HepG2 (cell line): Measurements from ENCODE around the gene TMEM222. TPM values are rescaled to one million over a fixed set of nuclear protein-coding genes. Genes with fewer than 3 reads are reported as not detected.

ENCODE experiments used
- AKAP8 ChIP-seq: sonication (generic); formaldehyde crosslinking; IDR thresholded peaks from 2 replicates; pipeline ENCODE4 v1.5.1; 2020; ENCODE audit warnings: mild to moderate bottlenecking, missing genetic modification reagents
- DBP ChIP-seq: sonication (generic); formaldehyde crosslinking; IDR thresholded peaks from 2 replicates; pipeline ENCODE4 v1.4.0; 2020; ENCODE audit warnings: missing genetic modification reagents; ENCODE audit errors: not compliant biosample characterization
- GMEB2 ChIP-seq: IDR thresholded peaks from 2 replicates; pipeline ENCODE4 v1.6.1; 2016; ENCODE audit warnings: missing biosample characterization, missing genetic modification reagents, low read depth
- HNF1B ChIP-seq: sonication (generic); formaldehyde crosslinking; IDR thresholded peaks from 2 replicates; pipeline ENCODE4 v1.5.1; 2020; ENCODE audit warnings: mild to moderate bottlenecking, moderate library complexity, missing genetic modification reagents
- NR2F6 ChIP-seq, 2 experiments: IDR thresholded peaks; 2 replicates each; pipeline ENCODE4 v1.6.1; 2016; ENCODE audit warnings: antibody characterized with exemption in 1 of 2, mild to moderate bottlenecking in 1 of 2
- PHF8 ChIP-seq: sonication (generic); formaldehyde crosslinking; IDR thresholded peaks from 2 replicates; pipeline ENCODE4 v1.5.0; 2020; ENCODE audit warnings: missing genetic modification reagents
- RELA ChIP-seq: sonication (generic); formaldehyde crosslinking; IDR thresholded peaks from 2 replicates; pipeline ENCODE4 v1.4.0; 2020; ENCODE audit warnings: missing genetic modification reagents
- RFX3 ChIP-seq: IDR thresholded peaks from 2 replicates; pipeline ENCODE4 v1.6.1; 2016; ENCODE audit warnings: missing biosample characterization, missing genetic modification reagents
- UBTF ChIP-seq: sonication (generic); formaldehyde crosslinking; IDR thresholded peaks from 2 replicates; pipeline ENCODE4 v1.4.0; 2020; ENCODE audit warnings: mild to moderate bottlenecking, missing genetic modification reagents
- ZBTB38 ChIP-seq: sonication (generic); formaldehyde crosslinking; IDR thresholded peaks from 2 replicates; pipeline ENCODE4 v1.5.1; 2020; ENCODE audit warnings: mild to moderate bottlenecking, missing genetic modification reagents
- ZEB1 ChIP-seq: IDR thresholded peaks from 2 replicates; pipeline ENCODE4 v1.6.1; 2012; ENCODE audit warnings: mild to moderate bottlenecking, low read depth, inconsistent platforms; ENCODE audit not compliant: insufficient replicate concordance
- ZFP91 ChIP-seq: sonication (generic); formaldehyde crosslinking; IDR thresholded peaks from 2 replicates; pipeline ENCODE4 v1.9.0; 2022; ENCODE audit warnings: missing genetic modification reagents, mild to moderate bottlenecking, borderline replicate concordance
- ZMYM3 ChIP-seq: sonication (generic); formaldehyde crosslinking; IDR thresholded peaks from 2 replicates; pipeline ENCODE4 v1.5.1; 2020; ENCODE audit warnings: mild to moderate bottlenecking, missing genetic modification reagents
- ZNF616 ChIP-seq: sonication (generic); formaldehyde crosslinking; IDR thresholded peaks from 2 replicates; pipeline ENCODE4 v1.5.0; 2020; ENCODE audit warnings: low read depth, mild to moderate bottlenecking, missing genetic modification reagents
- ZNF776 ChIP-seq: sonication (generic); formaldehyde crosslinking; IDR thresholded peaks from 2 replicates; pipeline ENCODE4 v1.4.0; 2020; ENCODE audit warnings: mild to moderate bottlenecking, missing genetic modification reagents
- polyA plus RNA-seq, 8 experiments: library from polyadenylated mRNA; depleted of rRNA in 3 of 8; stranded (reverse) in 7 of 8; unstranded in 1 of 8; fragments of >200 nt; fragmentation: Illumina TruSeq in 4 of 8; extraction: Trizol in 4 of 8; gene quantifications; 2 replicates each; pipeline versions ENCODE4 v1.2.1 to v1.2.3, GENCODE V29; 2011 to 2016; ENCODE audit warnings: low read depth in 4 of 8, missing spikeins in 1 of 8, mixed read lengths in 1 of 8; ENCODE audit not compliant: insufficient read depth in 1 of 8
- total RNA-seq, 5 experiments: library from RNA; depleted of rRNA; stranded (reverse); fragments of >200 nt; fragmentation: Illumina TruSeq; extraction: Trizol; gene quantifications; 2 replicates each; pipeline ENCODE4 v1.2.3, GENCODE V29; 2016; ENCODE audit warnings: low read depth in 1 of 5
- TF ChIP-seq, protein P1 (sequence below): sonication (generic); formaldehyde crosslinking; IDR thresholded peaks from 2 replicates; pipeline ENCODE4 v1.5.1; 2020; ENCODE audit warnings: mild to moderate bottlenecking, missing genetic modification reagents, borderline replicate concordance
- TF ChIP-seq, protein P2 (sequence below): IDR thresholded peaks from 2 replicates; pipeline ENCODE4 v1.6.1; 2012; ENCODE audit warnings: inconsistent platforms

TMEM222 gene
- total and polyA plus RNA-seq, 2 of the 13 experiments (the other 11 are each of a cell fraction or from before 2014, with no cell fraction given) = 22.7 to 29.6 TPM

GRCh38 chr1:27348861-27349783 lies 27.2 kb downstream of the TMEM222 start (continued):
- TF ChIP-seq, protein P1, sequence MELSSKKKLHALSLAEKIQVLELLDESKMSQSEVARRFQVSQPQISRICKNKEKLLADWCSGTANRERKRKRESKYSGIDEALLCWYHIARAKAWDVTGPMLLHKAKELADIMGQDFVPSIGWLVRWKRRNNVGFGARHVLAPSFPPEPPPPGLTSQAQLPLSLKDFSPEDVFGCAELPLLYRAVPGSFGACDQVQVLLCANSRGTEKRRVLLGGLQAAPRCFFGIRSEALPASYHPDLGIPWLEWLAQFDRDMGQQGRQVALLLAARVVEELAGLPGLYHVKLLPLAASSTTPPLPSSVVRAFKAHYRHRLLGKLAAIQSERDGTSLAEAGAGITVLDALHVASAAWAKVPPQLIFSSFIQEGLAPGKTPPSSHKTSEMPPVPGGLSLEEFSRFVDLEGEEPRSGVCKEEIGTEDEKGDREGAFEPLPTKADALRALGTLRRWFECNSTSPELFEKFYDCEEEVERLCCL (CRISPR knock-in tag) = no peak
- TF ChIP-seq RELA = no peak
- TF ChIP-seq ZNF776 = 0 out of 2 replicates have a peak, but pooled peaks have one; percentile 31
- TF ChIP-seq AKAP8 = 0 out of 2 replicates have a peak, but pooled peaks have one; percentile 54
- peak; percentile 55 for TF ChIP-seq ZBTB38 (CRISPR knock-in tag)
- peak; percentile 48; the same call in 1 of the 2 replicates for TF ChIP-seq ZMYM3
- peak; percentile 36; the same call in 1 of the 2 replicates for TF ChIP-seq PHF8 (CRISPR knock-in tag)
- no peak for TF ChIP-seq RFX3 (CRISPR knock-in tag)
- TF ChIP-seq UBTF (CRISPR knock-in tag) = peak; percentile 50; the same call in 1 of the 2 replicates
- peak; percentile 70; the same call in 1 of the 2 replicates for TF ChIP-seq ZFP91 (CRISPR knock-in tag)
- TF ChIP-seq HNF1B (CRISPR knock-in tag) = 0 out of 2 replicates have a peak, but pooled peaks have one; percentile 35
- TF ChIP-seq ZNF616 (CRISPR knock-in tag) = no peak
- TF ChIP-seq DBP = no peak
- TF ChIP-seq NR2F6 (IDR thresholded peaks at IDR 0.05) = peak; percentile 92
- peak; percentile 72 for TF ChIP-seq NR2F6 (CRISPR knock-in tag; IDR thresholded peaks at IDR 0.05)
- TF ChIP-seq GMEB2 (CRISPR knock-in tag) = no peak
- TF ChIP-seq, protein P2, sequence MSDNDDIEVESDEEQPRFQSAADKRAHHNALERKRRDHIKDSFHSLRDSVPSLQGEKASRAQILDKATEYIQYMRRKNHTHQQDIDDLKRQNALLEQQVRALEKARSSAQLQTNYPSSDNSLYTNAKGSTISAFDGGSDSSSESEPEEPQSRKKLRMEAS = peak; percentile 32; the same call in 1 of the 2 replicates
- peak; percentile 89 for TF ChIP-seq ZEB1
